Muscle of back (tissue), 13 donors: ENCODE results near the gene EBI3. TPM values are rescaled to one million over a fixed set of nuclear protein-coding genes. Genes with fewer than 3 reads are reported as not detected.
"Not testable (repeated sequence)": the region's sequence is repeated elsewhere in the genome, so short reads cannot be mapped to it uniquely, and the experiment has no call there.

ENCODE experiments used
- DNase-seq, 3 donors: peaks; one replicate each; pipeline versions ENCODE4 v3.0.0 to v3.0.0-alpha.2; 2013
- long read RNA-seq, 9 donors: transcript quantifications; one replicate each; lab custom pipeline, GENCODE V29; 2026
- polyA plus RNA-seq, 10 donors: library from polyadenylated mRNA; unstranded; fragments of 120-200 nt; gene quantifications; one replicate each; pipeline ENCODE4 v1.2.1, GENCODE V29; 2013; ENCODE audit not compliant: insufficient read length in 10 of 10

EBI3 gene
- under 1 TPM; 0.40 to 0.98 (median 0.70) TPM for polyA plus RNA-seq
- long read RNA-seq, donor 1: 0 reads
- long read RNA-seq, donor 2, partial matches to known transcripts: 0 of 1 reads
- long read RNA-seq, donor 2, other reads (novel, unspliced or antisense): 0 of 1 reads
- long read RNA-seq, donor 3: 0 reads
- long read RNA-seq, donor 4: 0 reads
- long read RNA-seq, donor 5: 0 reads
- long read RNA-seq, donor 6: 0 reads
- long read RNA-seq, donor 7, partial matches to known transcripts: 0 of 1 reads
- long read RNA-seq, donor 7, other reads (novel, unspliced or antisense): 0 of 1 reads
- long read RNA-seq, donor 8: 0 reads
- long read RNA-seq, donor 9: 0 reads

GRCh38 chr19:4229179-4229931 is at the start of gene EBI3:
TSS of gene EBI3 (plus strand) at chr19:4229523. CDS start at chr19:4229551, 28 bp downstream.
- peak in 1 of 3 donors; percentile 35 for DNase-seq

GRCh38 chr19:4181053-4181508 is 48.2 kb upstream of the EBI3 start:
- DNase-seq: no peak

GRCh38 chr19:4182084-4182810 is 47.1 kb upstream of the EBI3 start, which contains the start of the genes ANKRD24 and SIRT6:
TSS of gene ANKRD24 (plus strand) at chr19:4182689. CDS start at chr19:4186426, 3,737 bp downstream.
TSS of gene SIRT6 (minus strand) at chr19:4182563. CDS start at chr19:4182539, 24 bp downstream.
- peak; percentile 95 to 98 (median 98) for DNase-seq

GRCh38 chr19:4183967-4184717 is 45.2 kb upstream of the EBI3 start:
- no peak for DNase-seq

- DNase-seq: no peak
Measured at GRCh38 chr19:4184718-4185352, 44.5 kb upstream of the EBI3 start.

- DNase-seq: no peak
Measured at GRCh38 chr19:4185413-4186086, 43.8 kb upstream of the EBI3 start.

GRCh38 chr19:4186087-4186993 is 43.0 kb upstream of the EBI3 start:
- peak; percentile 33 to 59 (median 55) for DNase-seq

GRCh38 chr19:4187313-4188122 is 41.8 kb upstream of the EBI3 start:
- DNase-seq: no peak

GRCh38 chr19:4189641-4190040 is 39.7 kb upstream of the EBI3 start:
- DNase-seq: no peak

- DNase-seq: not testable (repeated sequence)
Measured at GRCh38 chr19:4192537-4192936, 36.8 kb upstream of the EBI3 start.

GRCh38 chr19:4194353-4194752 is 35.0 kb upstream of the EBI3 start:
- DNase-seq: no peak

- DNase-seq: no peak
Measured at GRCh38 chr19:4196009-4196408, 33.3 kb upstream of the EBI3 start.

GRCh38 chr19:4196587-4197148 is 32.7 kb upstream of the EBI3 start:
- DNase-seq: no peak

GRCh38 chr19:4197228-4197624 is 32.1 kb upstream of the EBI3 start:
- no peak for DNase-seq

- DNase-seq: peak in 1 of 3 donors; percentile 28
Measured at GRCh38 chr19:4197625-4198466, 31.5 kb upstream of the EBI3 start.

- no peak for DNase-seq
Measured at GRCh38 chr19:4198467-4199126, 30.7 kb upstream of the EBI3 start.
